Panc1 (cell line): ENCODE measurements around the gene CDC45. TPM values are rescaled to one million over a fixed set of nuclear protein-coding genes. Genes with fewer than 3 reads are reported as not detected.

Experiments
- ATAC-seq: fragments of 200-7000 bp; cut with Tn5 transposase; 2 replicates; pipeline ENCODE4 v1.9.1; 2020; ENCODE audit warnings: mild to moderate bottlenecking, moderate library complexity
- BruUV-seq: library from RNA; stranded (reverse); fragments of 400-500 nt; replicated peaks from 2 replicates; lab custom pipeline; 2021; lab: Mats Ljungman, UMichigan
- CTCF ChIA-PET: fragments of 300-600 bp; sonication (Branson Sonifier 250); formaldehyde crosslinking; loops from one replicate; lab custom pipeline; 2022; ENCODE audit warnings: antibody characterized with exemption; lab: Charles Lee
- POLR2A ChIA-PET: fragments of 300-600 bp; sonication (Branson Sonifier 250); formaldehyde crosslinking; loops from one replicate; lab custom pipeline; 2022; ENCODE audit warnings: antibody characterized with exemption; lab: Charles Lee
- DNase-seq: peaks from one replicate; pipeline ENCODE4 v3.0.0-alpha.2; 2010; ENCODE audit warnings: low read depth, low spot score
- H3K27ac ChIP-seq: 2 replicates; pipeline ENCODE4 v1.5.1; 2011; ENCODE audit warnings: mild to moderate bottlenecking, low read length, inconsistent platforms
- H3K27me3 ChIP-seq: fragments of 200-500 bp; sonication (Bioruptor generic); 2 replicates; pipeline ENCODE4 v1.6.0; 2014; ENCODE audit warnings: low read length, inconsistent platforms; ENCODE audit not compliant: control insufficient read depth, insufficient read depth
- H3K36me3 ChIP-seq: fragments of 200-500 bp; sonication (Bioruptor generic); 2 replicates; pipeline ENCODE4 v1.5.1; 2014; ENCODE audit warnings: inconsistent platforms, mild to moderate bottlenecking, low read length, moderate library complexity; ENCODE audit not compliant: control insufficient read depth, insufficient read depth
- H3K4me1 ChIP-seq: 2 replicates; pipeline ENCODE4 v1.5.1; 2011; ENCODE audit warnings: inconsistent platforms, mild to moderate bottlenecking, low read length, moderate library complexity; ENCODE audit not compliant: control insufficient read depth, insufficient read depth
- H3K4me3 ChIP-seq, 2 experiments: 2 replicates each; pipeline ENCODE4 v1.5.1; 2011 to 2012; ENCODE audit warnings: low read depth in 2 of 2, low read length in 2 of 2, mild to moderate bottlenecking in 2 of 2, inconsistent platforms in 1 of 2, moderate library complexity in 1 of 2
- H3K9me3 ChIP-seq: fragments of 200-500 bp; sonication (Bioruptor generic); 2 replicates; pipeline ENCODE4 v1.5.1; 2014; ENCODE audit warnings: low read depth, mild to moderate bottlenecking, inconsistent platforms, low read length, moderate library complexity; ENCODE audit not compliant: control insufficient read depth, insufficient read depth
- CTCF ChIP-seq: fragments of 450-650 bp; IDR thresholded peaks from 2 replicates; pipeline ENCODE4 v1.5.1; 2017; ENCODE audit warnings: mild to moderate bottlenecking
- POLR2AphosphoS5 ChIP-seq: IDR thresholded peaks from 2 replicates; pipeline ENCODE4 v1.6.1; 2012; ENCODE audit warnings: mild to moderate bottlenecking, low read depth, low read length, moderate library complexity
- REST ChIP-seq, 2 experiments: IDR thresholded peaks; 2 replicates each; pipeline ENCODE4 v1.6.1; 2011 to 2012; ENCODE audit warnings: low read depth in 2 of 2, control low read depth in 1 of 2, low read length in 1 of 2, mild to moderate bottlenecking in 1 of 2, moderate library complexity in 1 of 2; ENCODE audit not compliant: insufficient read depth in 1 of 2
- SIN3A ChIP-seq: IDR thresholded peaks from 2 replicates; pipeline ENCODE4 v1.6.1; 2012; ENCODE audit warnings: low read depth, mild to moderate bottlenecking, low read length, moderate library complexity, borderline replicate concordance; ENCODE audit not compliant: insufficient read depth
- TCF7L2 ChIP-seq: IDR thresholded peaks from 2 replicates; pipeline ENCODE4 v1.6.1; 2011; ENCODE audit warnings: mild to moderate bottlenecking, low read depth, low read length, inconsistent platforms
- in situ Hi-C: cut with HindIII; loops from 2 replicates; pipeline ENCODE4 v1.10.0; 2016; ENCODE audit warnings: low sequenced_read_pairs, low pct_unique_long_range_greater_than_20kb
- intact Hi-C: fragments of 100-400 bp; cut with micrococcal nuclease; formaldehyde crosslinking; loops from one replicate; pipeline ENCODE4 v1.10.0; 2022; ENCODE audit not compliant: unreplicated experiment
- total RNA-seq: library from RNA; stranded (reverse); gene quantifications from one replicate; pipeline ENCODE4 v1.2.1, GENCODE V29; 2021; ENCODE audit not compliant: unreplicated experiment

The CDC45 gene
- total RNA-seq, 1 experiment from 2014 or later = 26.1 TPM

GRCh38 chr22:19540394-19540793, 60.7 kb downstream of the CDC45 start:
- in situ Hi-C loops = no loop called here
- Histone ChIP-seq H3K9me3 (no peaks in the 10 kb centered on the region), H3K4me3 (no peak overlapping the region), H3K36me3 (no peaks in the 10 kb centered on the region), H3K27me3 (no peaks in the 10 kb centered on the region), H3K4me1 (no peaks in the 10 kb centered on the region), H3K27ac (no peak overlapping the region)
- TF ChIP-seq REST (IDR thresholded peaks at IDR 0.05; ENCODE audit: insufficient read depth in 1 of 2, low read depth in 2 of 2, low read length in 1 of 2) (no peak), SIN3A (no peak), TCF7L2 (no peak), CTCF (no peak), POLR2AphosphoS5 (no peak)
- DNase-seq (no peak), ATAC-seq (no peak)
- intact Hi-C loops = no loop called here
- POLR2A ChIA-PET = no interaction called here
- CTCF ChIA-PET = no interaction called here
- BruUV-seq = no TSS peak

GRCh38 chr22:19543970-19544708, 64.4 kb downstream of the CDC45 start:
- Histone ChIP-seq H3K9me3 (no peaks in the 10 kb centered on the region), H3K36me3 (no peaks in the 10 kb centered on the region), H3K27me3 (no peaks in the 10 kb centered on the region), H3K27ac (no peak overlapping the region), H3K4me1 (no peaks in the 10 kb centered on the region), H3K4me3 (no peak overlapping the region)
- ChIA-PET CTCF (no interaction called here), POLR2A (no interaction called here)
- BruUV-seq = no TSS peak
- ATAC-seq = no peak
- no peak for DNase-seq
- TF ChIP-seq POLR2AphosphoS5 (no peak), SIN3A (no peak), TCF7L2 (no peak), REST (IDR thresholded peaks at IDR 0.05; ENCODE audit: insufficient read depth in 1 of 2, low read depth in 2 of 2, low read length in 1 of 2) (no peak), CTCF (no peak)
- in situ Hi-C loops (no loop called here), intact Hi-C loops (no loop called here)
